H1 (cell line): ENCODE data around the gene ALDH7A1. TPM values are rescaled to one million over a fixed set of nuclear protein-coding genes. Genes with fewer than 3 reads are reported as not detected.

ENCODE experiments used
- CTCF ChIA-PET: fragments of 300-600 bp; sonication (Branson Sonifier 250); formaldehyde crosslinking; loops from one replicate; lab custom pipeline; 2021; ENCODE audit not compliant: partially characterized antibody; lab: Charles Lee
- POLR2A ChIA-PET: fragments of 300-600 bp; sonication (Branson Sonifier 250); formaldehyde crosslinking; loops from one replicate; lab custom pipeline; 2021; ENCODE audit warnings: inconsistent platforms; ENCODE audit not compliant: partially characterized antibody; lab: Charles Lee
- DNase-seq, 2 experiments: peaks; one replicate each; pipeline versions ENCODE4 v3.0.0 to v3.0.0-alpha.2; 2010 to 2022; ENCODE audit warnings: low spot score in 2 of 2, low read depth in 1 of 2, mixed read lengths in 1 of 2
- FAIRE-seq: peaks from 2 replicates; lab custom pipeline; 2011; peaks lifted over from hg19 to GRCh38; lab: Jason Lieb, UNC
- H2AFZ ChIP-seq: 2 replicates; pipeline ENCODE4 v1.8.1; 2012; ENCODE audit warnings: low read length, inconsistent platforms
- H2AK5ac ChIP-seq: 2 replicates; pipeline ENCODE4 v1.6.1; 2013; ENCODE audit warnings: low read depth, low read length
- H2BK120ac ChIP-seq: replicated peaks from 2 replicates; pipeline ENCODE3; 2013; ENCODE audit warnings: low read depth, low read length, inconsistent platforms
- H2BK12ac ChIP-seq: 2 replicates; pipeline ENCODE4 v1.6.1; 2013; ENCODE audit warnings: low read depth, low read length
- H2BK15ac ChIP-seq: 2 replicates; pipeline ENCODE4 v1.6.1; 2013; ENCODE audit warnings: low read length
- H2BK20ac ChIP-seq: 2 replicates; pipeline ENCODE4 v1.6.1; 2013; ENCODE audit warnings: low read length
- H2BK5ac ChIP-seq: 2 replicates; pipeline ENCODE4 v1.6.1; 2013; ENCODE audit warnings: low read depth, low read length
- H3K14ac ChIP-seq: 2 replicates; pipeline ENCODE4 v1.6.1; 2013; ENCODE audit warnings: inconsistent platforms; ENCODE audit not compliant: insufficient read length
- H3K18ac ChIP-seq: 2 replicates; pipeline ENCODE4 v1.6.1; 2013; ENCODE audit warnings: low read length; ENCODE audit errors: extremely low read depth
- H3K23ac ChIP-seq: 2 replicates; pipeline ENCODE4 v1.6.1; 2013; ENCODE audit warnings: inconsistent platforms; ENCODE audit not compliant: insufficient read length
- H3K23me2 ChIP-seq: 2 replicates; pipeline ENCODE4 v1.6.1; 2013; ENCODE audit warnings: low read depth, low read length
- H3K27ac ChIP-seq: 2 replicates; pipeline ENCODE4 v1.6.1; 2011; ENCODE audit warnings: low read depth, low read length, inconsistent platforms
- H3K27me3 ChIP-seq, 4 experiments: replicated peaks in 1 of 4; 1 replicate in 1 of 4; 2 replicates in 3 of 4; pipeline versions ENCODE4 v1.6.1 to v1.8.1; 2011 to 2013; ENCODE audit warnings: low read length in 3 of 4, mild to moderate bottlenecking in 3 of 4, inconsistent platforms in 2 of 4, mixed read lengths in 2 of 4, moderate library complexity in 1 of 4; ENCODE audit not compliant: control insufficient read depth in 3 of 4, insufficient read depth in 3 of 4; ENCODE audit errors: extremely low read depth in 1 of 4
- H3K36me3 ChIP-seq, 4 experiments: 2 replicates each; pipeline versions ENCODE4 v1.6.1 to v1.8.1; 2011 to 2013; ENCODE audit warnings: mild to moderate bottlenecking in 4 of 4, low read length in 3 of 4, moderate library complexity in 2 of 4, control low read depth in 1 of 4, inconsistent platforms in 1 of 4; ENCODE audit not compliant: insufficient read depth in 4 of 4, control insufficient read depth in 2 of 4
- H3K4ac ChIP-seq: replicated peaks from 2 replicates; pipeline ENCODE3; 2013; ENCODE audit warnings: low read length, low read depth, mixed read lengths, inconsistent platforms; ENCODE audit not compliant: insufficient read length
- H3K4me1 ChIP-seq, 4 experiments: replicated peaks in 1 of 4; 1 replicate in 1 of 4; 2 replicates in 3 of 4; pipeline versions ENCODE4 v1.6.1 to v1.8.1; 2011 to 2013; ENCODE audit warnings: low read length in 3 of 4, inconsistent platforms in 2 of 4, mixed read lengths in 1 of 4; ENCODE audit not compliant: insufficient read depth in 4 of 4, control insufficient read depth in 3 of 4
- H3K4me2 ChIP-seq, 2 experiments: 2 replicates each; pipeline versions ENCODE4 v1.6.1 to v1.8.1; 2011 to 2013; ENCODE audit warnings: low read depth in 2 of 2, low read length in 2 of 2, control low read depth in 1 of 2, inconsistent platforms in 1 of 2, mild to moderate bottlenecking in 1 of 2; ENCODE audit not compliant: insufficient read depth in 1 of 2
- H3K4me3 ChIP-seq, 4 experiments: fragments of 200-600, 300-600 bp in 1 of 4; sonication (generic), shearing (Covaris generic), sonication (Bioruptor Twin) in 1 of 4; 2 replicates each; pipeline versions ENCODE4 v1.5.1 to v1.8.1; 2011 to 2016; ENCODE audit warnings: low read length in 4 of 4, low read depth in 3 of 4, control low read depth in 2 of 4, inconsistent platforms in 2 of 4, mild to moderate bottlenecking in 2 of 4, mixed read lengths in 1 of 4, moderate library complexity in 1 of 4; ENCODE audit not compliant: insufficient read depth in 2 of 4; ENCODE audit errors: extremely low read depth in 1 of 4
- H3K56ac ChIP-seq: replicated peaks from 2 replicates; pipeline ENCODE3; 2013; ENCODE audit warnings: low read depth, mild to moderate bottlenecking, mixed read lengths, low read length, inconsistent platforms; ENCODE audit not compliant: insufficient read length
- H3K79me1 ChIP-seq: 2 replicates; pipeline ENCODE4 v1.6.1; 2013; ENCODE audit warnings: low read depth, low read length, control low read depth
- H3K79me2 ChIP-seq, 2 experiments: 2 replicates each; pipeline versions ENCODE4 v1.6.1 to v1.8.1; 2012 to 2013; ENCODE audit warnings: low read length in 2 of 2, mild to moderate bottlenecking in 2 of 2, inconsistent platforms in 1 of 2; ENCODE audit not compliant: insufficient read depth in 2 of 2, control insufficient read depth in 1 of 2
- H3K9ac ChIP-seq, 4 experiments: replicated peaks in 1 of 4; 1 replicate in 1 of 4; 2 replicates in 3 of 4; pipeline versions ENCODE4 v1.6.1 to v1.8.1; 2011 to 2013; ENCODE audit warnings: low read depth in 3 of 4, low read length in 3 of 4, control low read depth in 2 of 4, mild to moderate bottlenecking in 2 of 4, moderate library complexity in 2 of 4, inconsistent platforms in 1 of 4; ENCODE audit errors: extremely low read depth in 1 of 4
- H3K9me3 ChIP-seq, 2 experiments: 2 replicates each; pipeline versions ENCODE4 v1.6.1 to v1.8.1; 2012 to 2013; ENCODE audit warnings: mild to moderate bottlenecking in 2 of 2, moderate library complexity in 2 of 2, control low read depth in 1 of 2, inconsistent platforms in 1 of 2, low read depth in 1 of 2, low read length in 1 of 2, mixed read lengths in 1 of 2; ENCODE audit not compliant: insufficient read depth in 2 of 2
- H4K20me1 ChIP-seq, 2 experiments: replicated peaks in 1 of 2; 2 replicates each; pipeline versions ENCODE3 to v1.8.1; 2011 to 2013; ENCODE audit warnings: inconsistent platforms in 2 of 2, low read length in 2 of 2, mild to moderate bottlenecking in 1 of 2; ENCODE audit not compliant: insufficient read depth in 2 of 2, control insufficient read depth in 1 of 2
- H4K5ac ChIP-seq: 2 replicates; pipeline ENCODE4 v1.6.1; 2013; ENCODE audit warnings: low read length, low read depth, mixed read lengths, inconsistent platforms; ENCODE audit not compliant: insufficient read length
- H4K8ac ChIP-seq: 2 replicates; pipeline ENCODE4 v1.8.0; 2013; ENCODE audit warnings: mild to moderate bottlenecking, moderate library complexity, low read length, inconsistent platforms; ENCODE audit not compliant: insufficient read depth; ENCODE audit errors: extremely low read depth
- H4K91ac ChIP-seq: replicated peaks from 2 replicates; pipeline ENCODE3; 2013; ENCODE audit warnings: low read length, mixed read lengths, inconsistent platforms; ENCODE audit not compliant: insufficient read length
- HDAC6 ChIP-seq: IDR thresholded peaks from one replicate; pipeline ENCODE4 v1.7.1; 2012; ENCODE audit warnings: low read depth, mild to moderate bottlenecking, inconsistent platforms, low read length, moderate library complexity
- JUND ChIP-seq: IDR thresholded peaks from 2 replicates; pipeline ENCODE4 v1.6.1; 2011; ENCODE audit warnings: mild to moderate bottlenecking, improper control_type of control experiment, low read length
- KDM5A ChIP-seq: fragments of 200-600 bp; IDR thresholded peaks from 2 replicates; pipeline ENCODE4 v1.7.1; 2012; ENCODE audit warnings: mild to moderate bottlenecking, low read length, inconsistent platforms, mixed read lengths
- MAFK ChIP-seq: IDR thresholded peaks from 2 replicates; pipeline ENCODE4 v1.6.1; 2012; ENCODE audit warnings: low read depth, mild to moderate bottlenecking, improper control_type of control experiment, low read length
- RFX5 ChIP-seq: IDR thresholded peaks from 2 replicates; pipeline ENCODE4 v1.6.1; 2011; ENCODE audit warnings: low read depth, low read length, improper control_type of control experiment, borderline replicate concordance
- RXRA ChIP-seq: IDR thresholded peaks from 2 replicates; pipeline ENCODE4 v1.6.1; 2011; ENCODE audit warnings: low read depth, mild to moderate bottlenecking, low read length, moderate library complexity; ENCODE audit not compliant: insufficient read depth
- WGBS, 2 experiments: shearing (Covaris generic) in 1 of 2; methylation state at CpG; one replicate each; pipeline versions ENCODE4 v1.1.6 to v1.1.7; 2013 to 2015; ENCODE audit warnings: low lambda C conversion rate in 2 of 2, mixed read lengths in 2 of 2, inconsistent platforms in 1 of 2, low coverage in 1 of 2, missing lambda C conversion rate in 1 of 2; ENCODE audit not compliant: insufficient replicate concordance in 2 of 2, insufficient coverage in 1 of 2, insufficient read length in 1 of 2; ENCODE audit errors: extremely low coverage in 1 of 2, missing lambda C conversion rate in 1 of 2; 5-methylcytosine and 5-hydroxymethylcytosine counted together
- polyA plus RNA-seq, 7 experiments: library from polyadenylated mRNA; depleted of rRNA in 3 of 7; stranded (reverse) in 5 of 7; unstranded in 2 of 7; fragments of >200 nt in 5 of 7; fragments of 200-250 nt in 2 of 7; gene quantifications; 1 replicate in 5 of 7; 2 replicates in 1 of 7; 4 replicates in 1 of 7; pipeline versions ENCODE4 v1.2.1 to v1.2.3, GENCODE V29; 2011 to 2013; ENCODE audit warnings: missing spikeins in 2 of 7, mixed read lengths in 2 of 7
- total RNA-seq: library from RNA; stranded (reverse); fragmentation: NEBNext Ultra II Directional; extraction: Animal tissue kit (Norgen Biotek cat#: 25700); gene quantifications from 2 replicates; pipeline ENCODE4 v1.2.1, GENCODE V29; 2021

Gene ALDH7A1
- total and polyA plus RNA-seq, 2 of the 8 experiments (the other 6 are each of a cell fraction or from before 2014, with no cell fraction given) = 99.6 to 225 TPM

- no peak for TF ChIP-seq JUND
- no peak for TF ChIP-seq KDM5A
- no peak for TF ChIP-seq MAFK
- TF ChIP-seq RFX5 = no peak
- TF ChIP-seq HDAC6 = no peak
- no peak for TF ChIP-seq RXRA
- Histone ChIP-seq H3K4me1 (no peaks in the 10 kb centered on the region), H2BK20ac (no peak overlapping the region), H2BK15ac (no peak overlapping the region), H3K23me2 (no peaks in the 10 kb centered on the region), H3K4me3 (no peak overlapping the region), H3K23ac (no peak overlapping the region), H4K91ac (no peak overlapping the region), H3K79me1 (no peaks in the 10 kb centered on the region), H3K36me3 (no peaks in the 10 kb centered on the region), H3K18ac (no peak overlapping the region), H3K4ac (no peak overlapping the region), H2BK5ac (no peak overlapping the region), H3K79me2 (no peaks in the 10 kb centered on the region), H4K20me1 (no peaks in the 10 kb centered on the region), H3K27ac (no peak overlapping the region), H3K14ac (no peak overlapping the region), H3K56ac (no peak overlapping the region), H2BK120ac (no peak overlapping the region), H3K4me2 (no peak overlapping the region), H4K8ac (no peak overlapping the region), H2AFZ (no peak overlapping the region), H2AK5ac (no peak overlapping the region), H3K9me3 (no peaks in the 10 kb centered on the region), H2BK12ac (no peak overlapping the region), H3K9ac (no peak overlapping the region), H3K27me3 (no peaks in the 10 kb centered on the region), H4K5ac (no peak overlapping the region)
- DNase-seq (no peak), FAIRE-seq (no peak)
- CTCF ChIA-PET = no interaction called here
- WGBS, 2 experiments = 80% methylated on average over 3 of the region's 3 CpGs; no CpG with 5 or more reads in 1 of the 2 experiments
- POLR2A ChIA-PET = interaction anchor here (0.6 to 2.1 kb wide), 2 partner anchors 9 to 149 kb away, joined by 3 to 4 read pairs; no protein-coding TSS in a partner anchor
Measured at GRCh38 chr5:126631920-126632319, 36.9 kb upstream of the ALDH7A1 start.
